GM23338 (cell line): ENCODE results near the gene CDCA7L. TPM values are rescaled to one million over a fixed set of nuclear protein-coding genes. Genes with fewer than 3 reads are reported as not detected.

Experiments used
- ATAC-seq: fragments of 200-7000 bp; cut with Tn5 transposase; 3 replicates; pipeline ENCODE4 v1.9.1; 2020
- DNase-seq: peaks from one replicate; pipeline ENCODE4 v3.0.0-alpha.2; 2015; ENCODE audit warnings: low spot score
- H2AFZ ChIP-seq: fragments of 200-600 bp; sonication (generic); 2 replicates; pipeline ENCODE4 v1.8.0; 2016; ENCODE audit warnings: antibody characterized with exemption, mild to moderate bottlenecking, moderate library complexity
- H3F3A ChIP-seq: fragments of 200-600 bp; sonication (generic); replicated peaks from 2 replicates; pipeline ENCODE4 v1.8.0; 2017; ENCODE audit warnings: antibody characterized with exemption, mixed run types, low read depth
- H3K27ac ChIP-seq: fragments of 200-600 bp; sonication (generic); 2 replicates; pipeline ENCODE4 v1.6.1; 2016; ENCODE audit warnings: low read depth
- H3K27me3 ChIP-seq: fragments of 200-600 bp; sonication (generic); 2 replicates; pipeline ENCODE4 v1.8.0; 2016; ENCODE audit warnings: mild to moderate bottlenecking, mixed run types, moderate library complexity; ENCODE audit not compliant: insufficient read depth
- H3K36me3 ChIP-seq: fragments of 200-600 bp; sonication (generic); 2 replicates; pipeline ENCODE4 v1.8.0; 2016; ENCODE audit warnings: mild to moderate bottlenecking; ENCODE audit not compliant: insufficient read depth
- H3K4me1 ChIP-seq: fragments of 200-600 bp; sonication (generic); 2 replicates; pipeline ENCODE4 v1.8.0; 2016; ENCODE audit warnings: mild to moderate bottlenecking, moderate library complexity; ENCODE audit not compliant: insufficient read depth
- H3K4me2 ChIP-seq: fragments of 200-600 bp; sonication (generic); 2 replicates; pipeline ENCODE4 v1.7.1; 2017; ENCODE audit warnings: mixed run types
- H3K4me3 ChIP-seq: fragments of 200-600 bp; sonication (generic); 2 replicates; pipeline ENCODE4 v1.6.1; 2016; ENCODE audit warnings: mixed run types
- H3K79me2 ChIP-seq: fragments of 200-600 bp; sonication (generic); replicated peaks from 2 replicates; pipeline ENCODE4 v1.8.0; 2017; ENCODE audit warnings: mild to moderate bottlenecking; ENCODE audit not compliant: insufficient read depth
- H3K9me2 ChIP-seq: fragments of 200-600 bp; sonication (generic); 2 replicates; pipeline ENCODE4 v1.8.0; 2017; ENCODE audit not compliant: insufficient read depth
- H4K20me1 ChIP-seq: fragments of 200-600 bp; sonication (generic); replicated peaks from 2 replicates; pipeline ENCODE4 v1.8.0; 2017; ENCODE audit warnings: mild to moderate bottlenecking; ENCODE audit not compliant: insufficient read depth
- H3K27ac Mint-ChIP-seq: 2 replicates; pipeline ENCODE4 v1.8.0; 2020; ENCODE audit warnings: inconsistent platforms, mild to moderate bottlenecking, moderate library complexity, mixed read lengths
- H3K27me3 Mint-ChIP-seq: 3 replicates; pipeline ENCODE4 v1.8.0; 2022; ENCODE audit warnings: low read depth, mild to moderate bottlenecking, moderate library complexity, mixed read lengths, inconsistent platforms; ENCODE audit not compliant: insufficient read depth, poor library complexity
- H3K36me3 Mint-ChIP-seq: 3 replicates; pipeline ENCODE4 v1.8.0; 2021; ENCODE audit warnings: low read depth, mild to moderate bottlenecking, inconsistent platforms, moderate library complexity, mixed read lengths
- H3K4me1 Mint-ChIP-seq: 3 replicates; pipeline ENCODE4 v1.8.0; 2020; ENCODE audit warnings: mild to moderate bottlenecking, inconsistent platforms, mixed read lengths
- H3K4me3 Mint-ChIP-seq: 3 replicates; pipeline ENCODE4 v1.8.0; 2021; ENCODE audit warnings: moderate library complexity, mild to moderate bottlenecking, inconsistent platforms, mixed read lengths
- H3K9me3 Mint-ChIP-seq: 3 replicates; pipeline ENCODE4 v1.8.0; 2020; ENCODE audit warnings: moderate library complexity, mild to moderate bottlenecking, inconsistent platforms, mixed read lengths
- CREB1 ChIP-seq: fragments of 250-450 bp; sonication (Bioruptor Pico); IDR thresholded peaks from 2 replicates; pipeline ENCODE4 v1.5.0; 2020; ENCODE audit warnings: low read depth, mild to moderate bottlenecking, moderate library complexity
- CTCF ChIP-seq, 2 experiments: fragments of 200-600 bp in 1 of 2; sonication (generic) in 1 of 2; conservative IDR thresholded peaks; 2 replicates each; pipeline versions ENCODE4 v1.5.1 to v1.6.1; 2016 to 2017; ENCODE audit warnings: antibody characterized with exemption in 2 of 2, low read depth in 2 of 2, mild to moderate bottlenecking in 2 of 2, moderate library complexity in 1 of 2
- ETS1 ChIP-seq: IDR thresholded peaks from 2 replicates; pipeline ENCODE4 v1.6.1; 2016; ENCODE audit warnings: antibody characterized with exemption
- EZH2 ChIP-seq: fragments of 200-600 bp; sonication (generic); IDR thresholded peaks from one replicate; pipeline ENCODE4 v1.8.0; 2017; ENCODE audit warnings: antibody characterized with exemption, mild to moderate bottlenecking, low read depth; ENCODE audit not compliant: unreplicated experiment
- EZH2phosphoT487 ChIP-seq: fragments of 200-600 bp; sonication (generic); IDR thresholded peaks from one replicate; pipeline ENCODE4 v1.8.1; 2018; ENCODE audit warnings: antibody characterized with exemption; ENCODE audit not compliant: unreplicated experiment
- JUNB ChIP-seq: IDR thresholded peaks from one replicate; pipeline ENCODE4 v1.6.1; 2016; ENCODE audit warnings: antibody characterized with exemption; ENCODE audit not compliant: unreplicated experiment
- NANOG ChIP-seq: IDR thresholded peaks from 2 replicates; pipeline ENCODE4 v1.6.1; 2016; ENCODE audit warnings: antibody characterized with exemption, borderline replicate concordance
- POLR2AphosphoS5 ChIP-seq: IDR thresholded peaks from 2 replicates; pipeline ENCODE4 v1.6.1; 2016; ENCODE audit warnings: antibody characterized with exemption, low read depth
- REST ChIP-seq: IDR thresholded peaks from one replicate; pipeline ENCODE4 v1.6.1; 2018; ENCODE audit warnings: antibody characterized with exemption; ENCODE audit not compliant: unreplicated experiment
- STAT1 ChIP-seq: IDR thresholded peaks from one replicate; pipeline ENCODE4 v1.6.1; 2016; ENCODE audit warnings: antibody characterized with exemption; ENCODE audit not compliant: unreplicated experiment
- ZNF114 ChIP-seq: fragments of 250-450 bp; sonication (Bioruptor Pico); IDR thresholded peaks from 2 replicates; pipeline ENCODE4 v1.5.0; 2020; ENCODE audit warnings: mild to moderate bottlenecking, moderate library complexity
- ZNF331 ChIP-seq: fragments of 250-450 bp; sonication (Bioruptor Pico); IDR thresholded peaks from 2 replicates; pipeline ENCODE4 v1.5.0; 2020; ENCODE audit warnings: low read depth, mild to moderate bottlenecking, moderate library complexity
- ZNF462 ChIP-seq: fragments of 250-450 bp; sonication (Bioruptor Pico); IDR thresholded peaks from 2 replicates; pipeline ENCODE4 v1.5.0; 2020; ENCODE audit warnings: mild to moderate bottlenecking, moderate library complexity
- polyA plus RNA-seq: library from polyadenylated mRNA; unstranded; fragments of >200 nt; fragmentation: Nextera tagmentation; extraction: Ambion mirVana; gene quantifications from 2 replicates; pipeline ENCODE4 v1.2.1, GENCODE V29; 2016
- total RNA-seq: library from RNA; depleted of rRNA; stranded (reverse); fragments of >200 nt; shearing (Covaris generic); gene quantifications from 2 replicates; pipeline ENCODE4 v1.2.3, GENCODE V29; 2014

Gene CDCA7L
- total and polyA plus RNA-seq, 2 experiments from 2014 or later, result 174 to 187 TPM

GRCh38 chr7:21910253-21910652 lies 35.4 kb downstream of the CDCA7L start:
- ATAC-seq (no peak), DNase-seq (no peak)
- no peak overlapping the region for H3K27ac ChIP-seq
- Mint-ChIP-seq H3K27me3 (peaks cover 2% of the 10 kb centered on the region), H3K27ac (no peak overlapping the region; the same call in 1 of the 2 replicates), H3K4me3 (no peak overlapping the region), H3K4me1 (0 out of 3 replicates have a peak, but pooled peaks cover 2% of the 10 kb centered on the region), H3K36me3 (peaks cover 90% of the 10 kb centered on the region), H3K9me3 (no peaks in the 10 kb centered on the region)
- no peak overlapping the region for H3K4me2 ChIP-seq
- H3K4me1 ChIP-seq, result no peaks in the 10 kb centered on the region
- no peak overlapping the region for H2AFZ ChIP-seq
- peaks cover 11% of the 10 kb centered on the region for H4K20me1 ChIP-seq
- H3K27me3 ChIP-seq, result no peaks in the 10 kb centered on the region
- no peak overlapping the region for H3K4me3 ChIP-seq
- no peaks in the 10 kb centered on the region for H3K9me2 ChIP-seq
- H3K36me3 ChIP-seq, result peaks cover 32% of the 10 kb centered on the region
- peaks cover 29% of the 10 kb centered on the region for H3K79me2 ChIP-seq
- H3F3A ChIP-seq, result no peaks in the 10 kb centered on the region
- TF ChIP-seq POLR2AphosphoS5 (no peak), CTCF (conservative IDR thresholded peaks at IDR 0.05; ENCODE audit: low read depth in 2 of 2) (no peak), ZNF114 (CRISPR knock-in tag) (no peak), ZNF331 (CRISPR knock-in tag) (no peak), ETS1 (no peak), EZH2 (no peak), NANOG (no peak), REST (no peak), CREB1 (CRISPR knock-in tag) (no peak), EZH2phosphoT487 (no peak), STAT1 (no peak), ZNF462 (CRISPR knock-in tag) (no peak), JUNB (no peak)
